ENCODE measurements around the gene NRG2. TPM values are rescaled to one million over a fixed set of nuclear protein-coding genes. Genes with fewer than 3 reads are reported as not detected.

The NRG2 gene
- total RNA-seq, 1 experiment from 2014 or later, result not detected

DNA sequence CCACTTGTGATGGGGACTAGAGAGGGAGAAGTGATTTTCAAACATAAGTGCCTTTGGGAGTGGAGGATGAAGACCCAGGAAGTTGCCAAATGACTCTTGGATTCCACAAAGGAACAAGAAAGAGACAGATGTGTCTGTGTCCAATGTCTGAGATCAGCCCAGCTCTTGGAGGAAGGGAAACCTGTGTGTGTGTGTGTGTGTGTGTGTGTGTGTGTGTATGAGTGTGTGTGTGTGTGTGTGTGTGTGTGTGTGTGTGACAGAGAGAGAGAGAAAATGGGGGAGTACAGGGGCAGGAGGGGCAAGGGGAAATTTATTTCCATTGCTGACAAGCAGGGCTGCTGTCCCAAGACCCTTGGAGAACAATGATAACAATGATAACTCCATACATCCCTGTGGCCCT, 175.5 kb downstream of the NRG2 start:
- BruUV-seq (replicated peaks), result no TSS peak
- intact Hi-C loops (cut with micrococcal nuclease; ENCODE audit: unreplicated experiment), result no loop called here
- POLR2A ChIA-PET (ENCODE audit: low non-redundant PET), result no interaction called here

DNA sequence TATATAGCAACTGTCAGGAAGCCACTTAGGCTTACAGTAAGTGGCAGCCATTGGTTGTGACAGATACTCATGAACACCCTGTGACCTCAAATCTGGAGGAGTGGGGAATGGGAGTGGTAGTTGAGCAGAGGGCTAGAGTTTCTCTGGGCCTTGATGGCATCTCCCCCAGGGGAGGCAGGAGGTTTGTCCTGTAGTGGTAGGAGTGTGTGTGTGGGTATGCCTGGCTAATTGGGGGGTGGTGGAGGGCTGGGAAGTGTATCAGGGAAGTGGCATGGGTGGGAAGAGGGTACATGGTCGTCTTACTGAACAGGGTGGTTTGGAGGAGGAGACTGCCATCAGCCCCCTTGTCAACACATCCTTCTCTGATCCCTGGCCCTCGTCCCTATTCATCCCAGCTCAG, 176.0 kb downstream of the NRG2 start:
- intact Hi-C loops (cut with micrococcal nuclease; ENCODE audit: unreplicated experiment), result no loop called here
- ChIA-PET CTCF (interaction anchor here (1.0 kb wide), 1 partner anchor 17 kb away, joined by 3 read pairs; no protein-coding TSS in a partner anchor), POLR2A (ENCODE audit: low non-redundant PET) (no interaction called here)
- TF ChIP-seq EZH2 (IDR thresholded peaks at IDR 0.05; ENCODE audit: borderline replicate concordance, low read depth, low read length, poor library complexity, severe bottlenecking), result no peak
- TF ChIP-seq, protein P1, sequence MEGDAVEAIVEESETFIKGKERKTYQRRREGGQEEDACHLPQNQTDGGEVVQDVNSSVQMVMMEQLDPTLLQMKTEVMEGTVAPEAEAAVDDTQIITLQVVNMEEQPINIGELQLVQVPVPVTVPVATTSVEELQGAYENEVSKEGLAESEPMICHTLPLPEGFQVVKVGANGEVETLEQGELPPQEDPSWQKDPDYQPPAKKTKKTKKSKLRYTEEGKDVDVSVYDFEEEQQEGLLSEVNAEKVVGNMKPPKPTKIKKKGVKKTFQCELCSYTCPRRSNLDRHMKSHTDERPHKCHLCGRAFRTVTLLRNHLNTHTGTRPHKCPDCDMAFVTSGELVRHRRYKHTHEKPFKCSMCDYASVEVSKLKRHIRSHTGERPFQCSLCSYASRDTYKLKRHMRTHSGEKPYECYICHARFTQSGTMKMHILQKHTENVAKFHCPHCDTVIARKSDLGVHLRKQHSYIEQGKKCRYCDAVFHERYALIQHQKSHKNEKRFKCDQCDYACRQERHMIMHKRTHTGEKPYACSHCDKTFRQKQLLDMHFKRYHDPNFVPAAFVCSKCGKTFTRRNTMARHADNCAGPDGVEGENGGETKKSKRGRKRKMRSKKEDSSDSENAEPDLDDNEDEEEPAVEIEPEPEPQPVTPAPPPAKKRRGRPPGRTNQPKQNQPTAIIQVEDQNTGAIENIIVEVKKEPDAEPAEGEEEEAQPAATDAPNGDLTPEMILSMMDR (conservative IDR thresholded peaks at IDR 0.05; ENCODE audit: low read depth, low read length), result no peak
- Histone ChIP-seq H3K4me3 (ENCODE audit: low read depth, low read length, poor library complexity, severe bottlenecking) (no peak overlapping the region), H3K27ac (ENCODE audit: low read depth, low read length, poor library complexity, severe bottlenecking) (no peak overlapping the region), H3K9me3 (ENCODE audit: low read depth, low read length, poor library complexity, severe bottlenecking) (no peaks in the 10 kb centered on the region), H3K36me3 (ENCODE audit: insufficient read depth, low read length, poor library complexity, severe bottlenecking) (no peaks in the 10 kb centered on the region), H3K4me1 (ENCODE audit: insufficient read depth, low read length, poor library complexity, severe bottlenecking) (no peaks in the 10 kb centered on the region), H3K27me3 (replicated peaks; ENCODE audit: insufficient read depth, low read depth, low read length, poor library complexity) (peaks cover 4% of the 10 kb centered on the region)
- no TSS peak for BruUV-seq (replicated peaks)
- no peak for DNase-seq (ENCODE audit: low spot score)

More for the DNA sequence above, 175.5 kb downstream of the NRG2 start:
- no peaks in the 10 kb centered on the region for H3K36me3 ChIP-seq (ENCODE audit: insufficient read depth, low read length, poor library complexity, severe bottlenecking)
- no peaks in the 10 kb centered on the region for H3K9me3 ChIP-seq (ENCODE audit: low read depth, low read length, poor library complexity, severe bottlenecking)
- no peak overlapping the region for H3K27ac ChIP-seq (ENCODE audit: low read depth, low read length, poor library complexity, severe bottlenecking)
- peaks cover 4% of the 10 kb centered on the region for H3K27me3 ChIP-seq (replicated peaks; ENCODE audit: insufficient read depth, low read depth, low read length, poor library complexity)
- H3K4me1 ChIP-seq (ENCODE audit: insufficient read depth, low read length, poor library complexity, severe bottlenecking), result no peaks in the 10 kb centered on the region
- no peak for DNase-seq (ENCODE audit: low spot score)
- CTCF ChIA-PET, result interaction anchor here (1.0 kb wide), 2 partner anchors 18 to 101 kb away, joined by 3 read pairs; no protein-coding TSS in a partner anchor
- TF ChIP-seq, protein P1 (conservative IDR thresholded peaks at IDR 0.05; ENCODE audit: low read depth, low read length), result no peak
- no peak for TF ChIP-seq EZH2 (IDR thresholded peaks at IDR 0.05; ENCODE audit: borderline replicate concordance, low read depth, low read length, poor library complexity, severe bottlenecking)
- H3K4me3 ChIP-seq (ENCODE audit: low read depth, low read length, poor library complexity, severe bottlenecking), result no peak overlapping the region

DNA sequence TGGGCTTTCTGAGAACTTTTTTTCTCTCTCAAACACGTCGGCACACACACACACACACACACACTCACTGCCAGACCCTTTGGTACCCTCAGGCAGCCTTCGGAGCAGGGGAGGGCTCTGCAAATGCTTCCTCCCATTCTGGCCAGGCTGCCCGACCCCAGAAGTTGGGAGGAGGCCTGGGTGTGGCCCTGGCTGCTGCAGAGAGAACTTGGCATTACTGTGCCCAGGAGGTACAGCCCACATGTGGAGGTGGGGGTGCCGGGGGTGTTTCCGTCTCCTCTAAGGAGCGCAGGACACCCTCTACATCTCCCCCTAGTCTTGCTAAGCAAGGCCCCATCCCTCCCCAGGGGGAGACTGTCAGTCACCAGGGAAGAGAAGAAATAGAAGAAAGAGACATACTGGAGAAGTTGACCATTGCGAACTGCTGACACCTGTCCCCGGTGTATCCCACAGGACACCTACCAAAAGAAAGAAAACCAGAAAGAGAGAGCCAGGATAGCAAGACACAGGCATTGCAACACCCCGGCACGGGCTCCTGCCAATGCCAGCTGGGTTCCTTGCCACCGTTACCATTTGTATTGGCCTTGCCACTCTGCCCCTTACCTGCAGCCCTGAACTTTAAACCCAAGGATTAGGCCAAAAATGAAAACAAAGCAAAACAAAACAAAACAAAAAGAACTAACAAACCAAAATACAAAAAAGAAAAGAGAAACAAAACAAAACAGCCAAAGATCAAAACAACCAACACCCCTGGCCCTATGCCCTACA, 178.2 kb downstream of the NRG2 start:
- H3K36me3 ChIP-seq (ENCODE audit: insufficient read depth, low read length, poor library complexity, severe bottlenecking), result no peaks in the 10 kb centered on the region
- no peaks in the 10 kb centered on the region for H3K9me3 ChIP-seq (ENCODE audit: low read depth, low read length, poor library complexity, severe bottlenecking)
- intact Hi-C loops (cut with micrococcal nuclease; ENCODE audit: unreplicated experiment), result loop anchor here (1.0 to 2.0 kb wide), 2 partner anchors 78 to 104 kb away; no protein-coding TSS in a partner anchor
- H3K4me3 ChIP-seq (ENCODE audit: low read depth, low read length, poor library complexity, severe bottlenecking), result no peak overlapping the region
- H3K4me1 ChIP-seq (ENCODE audit: insufficient read depth, low read length, poor library complexity, severe bottlenecking), result no peaks in the 10 kb centered on the region
- no peak for TF ChIP-seq EZH2 (IDR thresholded peaks at IDR 0.05; ENCODE audit: borderline replicate concordance, low read depth, low read length, poor library complexity, severe bottlenecking)
- TF ChIP-seq, protein P1 (conservative IDR thresholded peaks at IDR 0.05; ENCODE audit: low read depth, low read length), result no peak
- no peak overlapping the region for H3K27ac ChIP-seq (ENCODE audit: low read depth, low read length, poor library complexity, severe bottlenecking)
- no peak for DNase-seq (ENCODE audit: low spot score)
- ChIA-PET CTCF (interaction anchor here (0.6 kb wide), 1 partner anchor 173 kb away, joined by 7 read pairs; no protein-coding TSS in a partner anchor), POLR2A (ENCODE audit: low non-redundant PET) (no interaction called here)
- no TSS peak for BruUV-seq (replicated peaks)
- peaks cover 4% of the 10 kb centered on the region for H3K27me3 ChIP-seq (replicated peaks; ENCODE audit: insufficient read depth, low read depth, low read length, poor library complexity)
